MM.1S (cell line): Measurements from ENCODE around the gene MSL2.

Experiments used
- DNase-seq: peaks from one replicate; pipeline ENCODE4 v3.0.0-alpha.2; 2015
- H2AFZ ChIP-seq: fragments of 300-600 bp; sonication (generic); 2 replicates; pipeline ENCODE4 v1.6.0; 2016; ENCODE audit warnings: antibody characterized with exemption, low read length
- H3F3A ChIP-seq: fragments of 300-600 bp; sonication (generic); 2 replicates; pipeline ENCODE4 v1.6.1; 2016; ENCODE audit warnings: mild to moderate bottlenecking, antibody characterized with exemption, low read length, moderate library complexity, mixed read lengths; ENCODE audit not compliant: insufficient read depth
- H3K27ac ChIP-seq: fragments of 300-600 bp; sonication (generic); 2 replicates; pipeline ENCODE4 v1.5.1; 2016; ENCODE audit warnings: mild to moderate bottlenecking, low read length
- H3K27me3 ChIP-seq: fragments of 300-600 bp; sonication (generic); replicated peaks from 2 replicates; pipeline ENCODE4 v1.6.0; 2016; ENCODE audit warnings: low read length; ENCODE audit not compliant: insufficient read depth
- H3K36me3 ChIP-seq: fragments of 300-600 bp; sonication (generic); replicated peaks from 2 replicates; pipeline ENCODE4 v1.6.1; 2016; ENCODE audit warnings: mild to moderate bottlenecking, low read length, mixed read lengths; ENCODE audit not compliant: insufficient read depth
- H3K4me1 ChIP-seq: fragments of 300-600 bp; sonication (generic); 2 replicates; pipeline ENCODE4 v1.6.1; 2016; ENCODE audit warnings: low read length, mixed read lengths
- H3K4me2 ChIP-seq: fragments of 300-600 bp; sonication (generic); 2 replicates; pipeline ENCODE4 v1.6.0; 2016; ENCODE audit warnings: low read depth, low read length
- H3K4me3 ChIP-seq: fragments of 300-600 bp; sonication (generic); 2 replicates; pipeline ENCODE4 v1.5.1; 2016; ENCODE audit warnings: low read length, mixed read lengths
- H3K79me2 ChIP-seq: fragments of 300-600 bp; sonication (generic); 2 replicates; pipeline ENCODE4 v1.6.1; 2016; ENCODE audit warnings: mixed run types, low read length, mixed read lengths
- H3K9ac ChIP-seq: fragments of 300-600 bp; sonication (generic); 2 replicates; pipeline ENCODE4 v1.6.1; 2016; ENCODE audit warnings: low read length, mixed read lengths
- H3K9me2 ChIP-seq: fragments of 300-600 bp; sonication (generic); replicated peaks from 2 replicates; pipeline ENCODE4 v1.6.1; 2016; ENCODE audit warnings: mild to moderate bottlenecking, low read length, mixed read lengths; ENCODE audit not compliant: insufficient read depth
- H3K9me3 ChIP-seq: fragments of 300-600 bp; sonication (generic); replicated peaks from 2 replicates; pipeline ENCODE4 v1.6.1; 2016; ENCODE audit warnings: mild to moderate bottlenecking, low read length, mixed read lengths; ENCODE audit not compliant: insufficient read depth
- H4K20me1 ChIP-seq: fragments of 300-600 bp; sonication (generic); 2 replicates; pipeline ENCODE4 v1.6.1; 2016; ENCODE audit warnings: mild to moderate bottlenecking, low read length, moderate library complexity, mixed read lengths; ENCODE audit not compliant: insufficient read depth
- CTCF ChIP-seq: fragments of 300-600 bp; sonication (generic); IDR thresholded peaks from 2 replicates; pipeline ENCODE4 v1.5.1; 2016; ENCODE audit warnings: antibody characterized with exemption, low read length, mixed read lengths
- EZH2 ChIP-seq: fragments of 300-600 bp; sonication (generic); optimal IDR thresholded peaks from 2 replicates; pipeline ENCODE3; 2017; ENCODE audit warnings: low read depth, mild to moderate bottlenecking, antibody characterized with exemption, low read length, mixed read lengths
- EZH2phosphoT487 ChIP-seq: fragments of 300-600 bp; sonication (generic); IDR thresholded peaks from 2 replicates; pipeline ENCODE4 v1.6.1; 2018; ENCODE audit warnings: antibody characterized with exemption, low read length

MSL2 gene

GRCh38 chr3:136141291-136141785 is 54.8 kb downstream of the MSL2 start:
- H3F3A ChIP-seq, result peaks cover 12% of the 10 kb centered on the region
- no peak overlapping the region for H3K27ac ChIP-seq
- no peak overlapping the region for H3K4me2 ChIP-seq
- no peak overlapping the region for H3K9ac ChIP-seq
- no peaks in the 10 kb centered on the region for H4K20me1 ChIP-seq
- no peaks in the 10 kb centered on the region for H3K9me2 ChIP-seq
- no peaks in the 10 kb centered on the region for H3K4me1 ChIP-seq
- no peaks in the 10 kb centered on the region for H3K27me3 ChIP-seq
- H3K79me2 ChIP-seq, result peaks cover 14% of the 10 kb centered on the region; the same call in 1 of the 2 replicates
- TF ChIP-seq EZH2 (no peak), CTCF (no peak), EZH2phosphoT487 (no peak)
- no peaks in the 10 kb centered on the region for H3K36me3 ChIP-seq
- H2AFZ ChIP-seq, result no peak overlapping the region
- no peak for DNase-seq
- H3K9me3 ChIP-seq, result no peaks in the 10 kb centered on the region
- H3K4me3 ChIP-seq, result no peak overlapping the region

GRCh38 chr3:136136454-136136853 is 59.7 kb downstream of the MSL2 start:
- no peak for DNase-seq
- Histone ChIP-seq H3K79me2 (no peaks in the 10 kb centered on the region; the same call in 1 of the 2 replicates), H3K9me2 (no peaks in the 10 kb centered on the region), H3K4me2 (no peak overlapping the region), H3K4me3 (no peak overlapping the region), H3K9me3 (no peaks in the 10 kb centered on the region), H2AFZ (no peak overlapping the region), H4K20me1 (no peaks in the 10 kb centered on the region), H3K4me1 (peaks cover 9% of the 10 kb centered on the region), H3F3A (peaks cover 14% of the 10 kb centered on the region), H3K9ac (no peak overlapping the region), H3K36me3 (no peaks in the 10 kb centered on the region), H3K27ac (no peak overlapping the region), H3K27me3 (no peaks in the 10 kb centered on the region)
- no peak for TF ChIP-seq CTCF
- no peak for TF ChIP-seq EZH2
- TF ChIP-seq EZH2phosphoT487, result no peak

GRCh38 chr3:136135039-136135802 is 60.9 kb downstream of the MSL2 start:
- Histone ChIP-seq H3F3A (peaks cover 14% of the 10 kb centered on the region), H3K9me3 (no peaks in the 10 kb centered on the region), H4K20me1 (no peaks in the 10 kb centered on the region), H3K36me3 (no peaks in the 10 kb centered on the region), H2AFZ (no peak overlapping the region), H3K79me2 (no peaks in the 10 kb centered on the region; the same call in 1 of the 2 replicates), H3K4me1 (peaks cover 9% of the 10 kb centered on the region), H3K27ac (no peak overlapping the region), H3K4me3 (no peak overlapping the region), H3K9ac (no peak overlapping the region), H3K27me3 (no peaks in the 10 kb centered on the region), H3K4me2 (no peak overlapping the region), H3K9me2 (no peaks in the 10 kb centered on the region)
- no peak for TF ChIP-seq EZH2
- TF ChIP-seq CTCF, result no peak
- no peak for TF ChIP-seq EZH2phosphoT487
- DNase-seq, result peak; percentile 71
